GM21515 (cell line): ENCODE data around the gene SLC6A19.

Source experiments
- ATAC-seq: cut with Tn5 transposase; IDR thresholded peaks from one replicate; pipeline ENCODE4 v1.9.1; 2021; ENCODE audit not compliant: unreplicated experiment

Gene SLC6A19

GRCh38 chr5:1179383-1179715, 22.0 kb upstream of the SLC6A19 start:
- no peak for ATAC-seq

- no peak for ATAC-seq
Observed at GRCh38 chr5:1180096-1180495, 21.3 kb upstream of the SLC6A19 start.

- ATAC-seq = no peak
Observed at GRCh38 chr5:1180841-1181271, 20.5 kb upstream of the SLC6A19 start.

GRCh38 chr5:1181451-1182359, 19.7 kb upstream of the SLC6A19 start:
- ATAC-seq = no peak

GRCh38 chr5:1182360-1182632, 19.1 kb upstream of the SLC6A19 start:
- ATAC-seq = no peak

- ATAC-seq = no peak
Observed at GRCh38 chr5:1182633-1183423, 18.6 kb upstream of the SLC6A19 start.

- no peak for ATAC-seq
Observed at GRCh38 chr5:1183424-1184162, 17.8 kb upstream of the SLC6A19 start.

- ATAC-seq = no peak
Observed at GRCh38 chr5:1184163-1184470, 17.3 kb upstream of the SLC6A19 start.

- ATAC-seq = no peak
Observed at GRCh38 chr5:1184481-1184880, 16.9 kb upstream of the SLC6A19 start.

GRCh38 chr5:1185038-1185627, 16.3 kb upstream of the SLC6A19 start:
- ATAC-seq = no peak

GRCh38 chr5:1185629-1186350, 15.6 kb upstream of the SLC6A19 start:
- ATAC-seq = no peak

- ATAC-seq = no peak
Observed at GRCh38 chr5:1186351-1187233, 14.8 kb upstream of the SLC6A19 start.

- ATAC-seq = no peak
Observed at GRCh38 chr5:1187234-1187949, 14.0 kb upstream of the SLC6A19 start.

- no peak for ATAC-seq
Observed at GRCh38 chr5:1187950-1188334, 13.5 kb upstream of the SLC6A19 start.

GRCh38 chr5:1188464-1188863, 12.9 kb upstream of the SLC6A19 start:
- no peak for ATAC-seq

GRCh38 chr5:1189269-1189668, 12.1 kb upstream of the SLC6A19 start:
- no peak for ATAC-seq

GRCh38 chr5:1190278-1190677, 11.1 kb upstream of the SLC6A19 start:
- no peak for ATAC-seq

GRCh38 chr5:1190837-1191239, 10.6 kb upstream of the SLC6A19 start:
- ATAC-seq = no peak

GRCh38 chr5:1192971-1193590, 8.3 kb upstream of the SLC6A19 start:
- no peak for ATAC-seq
